ENCODE data around the gene GINS1.

Gene GINS1

DNA sequence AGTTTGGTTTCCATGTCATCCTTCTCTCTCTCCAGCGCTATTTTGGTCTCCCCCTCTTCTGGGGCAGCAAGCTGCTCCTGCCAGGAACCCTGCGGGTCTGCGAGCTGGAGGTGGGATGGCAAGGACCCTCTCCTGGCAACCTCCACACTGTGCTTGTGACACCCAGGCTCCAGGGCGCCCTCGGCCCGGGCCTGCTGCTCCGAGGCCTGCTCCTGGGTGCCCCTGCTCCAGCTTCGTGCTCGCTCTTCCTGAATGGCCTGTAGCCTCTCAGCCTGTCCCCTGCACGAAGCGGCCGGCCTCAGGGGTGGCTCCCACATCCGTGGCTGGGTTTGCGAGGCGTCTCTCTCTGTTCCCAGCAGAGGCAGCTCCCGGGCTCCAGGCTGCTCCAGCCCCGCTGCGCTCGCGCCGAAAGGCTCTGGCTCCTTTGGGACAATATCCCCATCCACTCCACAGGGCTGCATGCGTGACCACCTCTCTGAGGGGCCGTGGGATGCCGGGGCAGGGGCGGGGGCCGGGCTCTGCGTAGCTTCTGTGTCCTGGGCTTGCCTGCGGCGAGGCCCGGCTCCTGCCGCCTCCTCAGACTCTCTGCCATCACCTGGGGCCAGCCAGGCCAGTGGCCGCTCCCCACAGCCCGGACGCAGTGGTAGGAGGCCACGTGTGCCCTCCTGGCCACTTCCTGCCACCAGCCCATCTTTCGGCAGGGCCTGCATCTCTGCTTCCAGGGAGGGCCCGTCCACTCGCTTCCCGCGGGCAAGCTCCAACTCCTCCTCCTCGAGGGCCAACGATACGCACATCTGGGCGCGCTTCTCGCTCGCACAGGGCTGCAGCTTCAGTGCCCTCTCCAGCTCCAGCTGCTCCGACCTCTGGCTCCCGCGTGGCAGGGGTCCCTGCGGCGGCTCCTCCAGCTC, 68.9 kb downstream of the GINS1 start:
- no peak overlapping the region for H3K4me2 ChIP-seq (ENCODE audit: low read length)
- H3K9ac ChIP-seq (ENCODE audit: low read length) = no peak overlapping the region
- no peaks in the 10 kb centered on the region for H3K79me1 ChIP-seq (ENCODE audit: low read length)
- no peak overlapping the region for H4K91ac ChIP-seq (ENCODE audit: low read depth, low read length)
- DNase-seq = no peak
- H3K27me3 ChIP-seq (ENCODE audit: insufficient read depth, low read length) = no peaks in the 10 kb centered on the region
- H3K4me1 ChIP-seq (ENCODE audit: control insufficient read depth in 1 of 2, insufficient read depth in 2 of 2, low read length in 2 of 2) = no peaks in the 10 kb centered on the region
- no peak overlapping the region for H2BK12ac ChIP-seq (ENCODE audit: low read length)
- H3K9me3 ChIP-seq (ENCODE audit: insufficient read depth, low read depth, low read length) = peaks cover 3% of the 10 kb centered on the region
- no peak overlapping the region for H3K23ac ChIP-seq (ENCODE audit: low read length)
- no peak overlapping the region for H3K14ac ChIP-seq (ENCODE audit: low read length)
- H4K8ac ChIP-seq (ENCODE audit: low read depth, low read length) = no peak overlapping the region
- WGBS (ENCODE audit: extremely low coverage, insufficient coverage, insufficient read length) = no CpG with 5 or more reads among the region's 52 CpGs
- H2BK5ac ChIP-seq (ENCODE audit: low read depth, low read length, poor library complexity) = no peak overlapping the region
- H2BK120ac ChIP-seq (ENCODE audit: insufficient read depth, low read length, poor library complexity) = no peak overlapping the region
- no peak overlapping the region for H3K4me3 ChIP-seq (ENCODE audit: low read depth, low read length)
- no peak overlapping the region for H3K4ac ChIP-seq (ENCODE audit: low read depth, low read length)
- peaks cover 57 to 60% of the 10 kb centered on the region in 2 experiments for H3K36me3 ChIP-seq (ENCODE audit: control insufficient read depth in 1 of 2, insufficient read depth in 2 of 2, low read length in 2 of 2)
- H3K79me2 ChIP-seq (ENCODE audit: control insufficient read depth, insufficient read depth, low read length, poor library complexity) = no peaks in the 10 kb centered on the region
- no peak overlapping the region for H2AK5ac ChIP-seq (ENCODE audit: low read length)
- no peak overlapping the region for H4K12ac ChIP-seq (ENCODE audit: low read depth, low read length)
- no peak overlapping the region for H3K27ac ChIP-seq (ENCODE audit: low read depth, low read length)
- no peak overlapping the region for H3K18ac ChIP-seq (ENCODE audit: low read length)
- no peak overlapping the region for H2AFZ ChIP-seq (ENCODE audit: insufficient read depth, low read length, poor library complexity)

DNA sequence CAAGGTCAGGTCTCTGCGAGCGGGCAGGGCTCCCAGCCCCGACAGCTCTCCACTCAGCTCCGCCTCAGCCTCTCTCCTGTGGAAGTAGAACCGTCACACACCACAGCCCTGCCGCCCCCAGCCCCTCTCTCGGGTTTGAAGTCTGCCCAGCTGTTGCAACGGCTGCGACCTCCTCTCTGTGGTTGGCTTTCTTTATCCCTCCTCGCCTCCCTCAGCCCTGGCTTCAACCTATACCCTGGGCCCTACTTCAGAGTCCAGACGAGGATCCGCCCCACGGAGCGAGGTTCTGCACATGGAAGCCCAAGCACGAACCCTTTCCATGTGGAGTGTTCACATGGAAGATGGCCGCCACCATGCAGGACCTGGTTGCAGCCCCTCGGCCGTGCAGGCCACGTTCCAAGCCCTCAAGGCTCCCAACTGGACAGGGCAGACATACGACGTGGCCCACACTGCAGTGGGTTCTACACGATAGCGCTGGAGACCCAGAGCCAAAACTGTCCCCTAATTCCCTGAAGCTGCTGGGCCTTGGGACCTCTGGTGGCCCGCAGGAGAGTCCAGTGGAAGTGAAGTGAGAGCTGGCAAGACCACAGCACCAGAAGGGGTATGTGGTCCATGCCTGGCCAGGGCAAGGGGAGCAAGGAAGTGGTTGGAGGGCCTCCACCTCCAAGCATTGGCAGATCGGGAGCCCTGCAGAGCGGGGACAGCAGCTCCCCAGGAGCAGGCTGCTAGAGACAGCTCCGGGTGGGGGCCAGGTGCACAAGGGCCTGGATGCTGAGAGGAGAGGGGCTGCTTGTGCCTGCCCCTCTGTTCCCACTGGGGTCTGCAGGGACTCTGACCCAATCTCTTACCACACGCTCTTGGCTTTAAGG, 69.8 kb downstream of the GINS1 start:
- Histone ChIP-seq H3K79me1 (ENCODE audit: low read length) (no peaks in the 10 kb centered on the region), H3K4me2 (ENCODE audit: low read length) (no peak overlapping the region), H3K79me2 (ENCODE audit: control insufficient read depth, insufficient read depth, low read length, poor library complexity) (no peaks in the 10 kb centered on the region), H3K14ac (ENCODE audit: low read length) (no peak overlapping the region), H3K4ac (ENCODE audit: low read depth, low read length) (no peak overlapping the region), H3K27me3 (ENCODE audit: insufficient read depth, low read length) (no peaks in the 10 kb centered on the region), H3K27ac (ENCODE audit: low read depth, low read length) (no peak overlapping the region), H2BK5ac (ENCODE audit: low read depth, low read length, poor library complexity) (no peak overlapping the region), H3K9me3 (ENCODE audit: insufficient read depth, low read depth, low read length) (peaks cover 3% of the 10 kb centered on the region), H4K12ac (ENCODE audit: low read depth, low read length) (no peak overlapping the region), H2BK12ac (ENCODE audit: low read length) (no peak overlapping the region), H3K4me1 (ENCODE audit: control insufficient read depth in 1 of 2, insufficient read depth in 2 of 2, low read length in 2 of 2) (no peaks in the 10 kb centered on the region), H3K4me3 (ENCODE audit: low read depth, low read length) (no peak overlapping the region), H4K91ac (ENCODE audit: low read depth, low read length) (no peak overlapping the region), H2AFZ (ENCODE audit: insufficient read depth, low read length, poor library complexity) (no peak overlapping the region), H3K23ac (ENCODE audit: low read length) (no peak overlapping the region), H3K18ac (ENCODE audit: low read length) (no peak overlapping the region), H2AK5ac (ENCODE audit: low read length) (no peak overlapping the region), H3K36me3 (ENCODE audit: control insufficient read depth in 1 of 2, insufficient read depth in 2 of 2, low read length in 2 of 2) (peaks cover 64 to 65% of the 10 kb centered on the region in 2 experiments), H2BK120ac (ENCODE audit: insufficient read depth, low read length, poor library complexity) (no peak overlapping the region), H3K9ac (ENCODE audit: low read length) (no peak overlapping the region), H4K8ac (ENCODE audit: low read depth, low read length) (no peak overlapping the region)
- no peak for DNase-seq
- no CpG with 5 or more reads among the region's 28 CpGs for WGBS (ENCODE audit: extremely low coverage, insufficient coverage, insufficient read length)

DNA sequence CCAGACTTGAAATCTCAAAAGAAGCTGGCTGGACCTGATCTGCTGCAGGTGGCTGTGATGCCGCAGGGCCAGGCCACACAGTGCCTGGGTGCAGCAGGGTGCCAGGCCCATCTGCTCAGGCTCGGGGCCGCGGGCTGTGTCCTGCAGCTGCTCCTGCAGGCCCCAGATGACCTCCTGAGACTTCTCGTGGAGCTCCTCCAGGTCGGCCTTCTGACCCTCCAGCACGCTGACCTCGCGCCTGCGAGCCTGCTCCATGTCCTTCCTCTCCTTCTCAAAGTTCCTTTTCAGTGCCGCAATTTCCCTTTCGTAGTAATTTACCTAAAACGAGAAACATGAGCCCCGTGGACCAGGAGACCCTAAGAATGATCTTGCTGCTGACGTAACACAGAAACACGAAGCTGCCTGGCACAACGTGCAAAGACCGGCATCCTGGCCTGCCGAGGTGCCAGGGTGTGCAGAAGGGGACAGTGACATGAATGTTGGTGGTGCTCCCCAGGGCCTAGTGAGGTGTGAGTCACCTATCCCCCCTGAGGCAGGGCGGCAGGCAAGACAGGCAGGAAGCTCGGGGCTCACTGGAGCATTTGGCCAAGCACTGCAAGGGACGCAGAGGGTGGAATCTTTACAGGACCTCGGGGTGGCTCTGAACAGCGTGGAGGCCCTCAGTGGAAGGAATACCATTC, 71.6 kb downstream of the GINS1 start:
- Histone ChIP-seq H3K18ac (ENCODE audit: low read length) (no peak overlapping the region), H4K8ac (ENCODE audit: low read depth, low read length) (no peak overlapping the region), H2AFZ (ENCODE audit: insufficient read depth, low read length, poor library complexity) (no peak overlapping the region), H3K4me3 (ENCODE audit: low read depth, low read length) (no peak overlapping the region), H3K23ac (ENCODE audit: low read length) (no peak overlapping the region), H3K27ac (ENCODE audit: low read depth, low read length) (no peak overlapping the region), H3K79me1 (ENCODE audit: low read length) (no peaks in the 10 kb centered on the region), H3K14ac (ENCODE audit: low read length) (no peak overlapping the region), H4K91ac (ENCODE audit: low read depth, low read length) (no peak overlapping the region), H3K4me1 (ENCODE audit: control insufficient read depth in 1 of 2, insufficient read depth in 2 of 2, low read length in 2 of 2) (no peaks in the 10 kb centered on the region), H2AK5ac (ENCODE audit: low read length) (no peak overlapping the region), H3K27me3 (ENCODE audit: insufficient read depth, low read length) (no peaks in the 10 kb centered on the region), H3K4ac (ENCODE audit: low read depth, low read length) (no peak overlapping the region), H3K9ac (ENCODE audit: low read length) (no peak overlapping the region), H2BK5ac (ENCODE audit: low read depth, low read length, poor library complexity) (no peak overlapping the region), H3K79me2 (ENCODE audit: control insufficient read depth, insufficient read depth, low read length, poor library complexity) (no peaks in the 10 kb centered on the region), H2BK120ac (ENCODE audit: insufficient read depth, low read length, poor library complexity) (no peak overlapping the region), H2BK12ac (ENCODE audit: low read length) (no peak overlapping the region), H3K36me3 (ENCODE audit: control insufficient read depth in 1 of 2, insufficient read depth in 2 of 2, low read length in 2 of 2) (peaks cover 69 to 71% of the 10 kb centered on the region in 2 experiments), H4K12ac (ENCODE audit: low read depth, low read length) (no peak overlapping the region), H3K4me2 (ENCODE audit: low read length) (no peak overlapping the region), H3K9me3 (ENCODE audit: insufficient read depth, low read depth, low read length) (peaks cover 3% of the 10 kb centered on the region)
- DNase-seq = no peak
- WGBS (ENCODE audit: extremely low coverage, insufficient coverage, insufficient read length) = no CpG with 5 or more reads among the region's 24 CpGs

DNA sequence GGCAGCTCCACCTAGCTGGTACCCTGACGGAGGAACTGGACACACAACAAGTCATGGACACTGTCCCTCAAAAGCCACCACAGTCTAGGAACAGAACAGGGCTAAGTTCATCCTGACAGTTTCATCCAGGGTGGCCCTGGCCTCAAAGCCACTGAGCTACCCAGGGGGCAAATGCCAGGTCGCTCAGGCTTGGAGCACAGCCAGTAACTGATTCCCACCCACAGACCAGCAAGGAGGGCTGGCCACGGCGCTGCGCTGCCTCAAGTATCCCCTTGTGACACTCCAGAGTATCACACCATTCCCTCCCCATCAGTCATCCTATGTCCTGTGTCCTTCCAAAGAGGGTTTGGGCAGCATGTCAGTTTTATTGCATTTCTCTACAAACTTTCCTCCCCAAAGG, 72.2 kb downstream of the GINS1 start:
- no peak overlapping the region for H2BK5ac ChIP-seq (ENCODE audit: low read depth, low read length, poor library complexity)
- no peak overlapping the region for H3K18ac ChIP-seq (ENCODE audit: low read length)
- H4K8ac ChIP-seq (ENCODE audit: low read depth, low read length) = no peak overlapping the region
- H4K91ac ChIP-seq (ENCODE audit: low read depth, low read length) = no peak overlapping the region
- H3K4me2 ChIP-seq (ENCODE audit: low read length) = no peak overlapping the region
- no peak overlapping the region for H2BK120ac ChIP-seq (ENCODE audit: insufficient read depth, low read length, poor library complexity)
- no CpG with 5 or more reads among the region's 5 CpGs for WGBS (ENCODE audit: extremely low coverage, insufficient coverage, insufficient read length)
- H2AK5ac ChIP-seq (ENCODE audit: low read length) = no peak overlapping the region
- H3K4me3 ChIP-seq (ENCODE audit: low read depth, low read length) = no peak overlapping the region
- no peaks in the 10 kb centered on the region for H3K27me3 ChIP-seq (ENCODE audit: insufficient read depth, low read length)
- no peak overlapping the region for H3K4ac ChIP-seq (ENCODE audit: low read depth, low read length)
- no peak overlapping the region for H2BK12ac ChIP-seq (ENCODE audit: low read length)
- H3K27ac ChIP-seq (ENCODE audit: low read depth, low read length) = no peak overlapping the region
- H3K79me1 ChIP-seq (ENCODE audit: low read length) = no peaks in the 10 kb centered on the region
- H3K14ac ChIP-seq (ENCODE audit: low read length) = no peak overlapping the region
- no peaks in the 10 kb centered on the region for H3K4me1 ChIP-seq (ENCODE audit: control insufficient read depth in 1 of 2, insufficient read depth in 2 of 2, low read length in 2 of 2)
- H2AFZ ChIP-seq (ENCODE audit: insufficient read depth, low read length, poor library complexity) = no peak overlapping the region
- peaks cover 3% of the 10 kb centered on the region for H3K9me3 ChIP-seq (ENCODE audit: insufficient read depth, low read depth, low read length)
- no peak overlapping the region for H3K9ac ChIP-seq (ENCODE audit: low read length)
- H3K23ac ChIP-seq (ENCODE audit: low read length) = no peak overlapping the region
- DNase-seq = no peak
- H3K36me3 ChIP-seq (ENCODE audit: control insufficient read depth in 1 of 2, insufficient read depth in 2 of 2, low read length in 2 of 2) = peaks cover 70 to 74% of the 10 kb centered on the region in 2 experiments
- no peak overlapping the region for H4K12ac ChIP-seq (ENCODE audit: low read depth, low read length)
- no peaks in the 10 kb centered on the region for H3K79me2 ChIP-seq (ENCODE audit: control insufficient read depth, insufficient read depth, low read length, poor library complexity)
